ENCODE data around the gene THSD7B.

Gene THSD7B

DNA sequence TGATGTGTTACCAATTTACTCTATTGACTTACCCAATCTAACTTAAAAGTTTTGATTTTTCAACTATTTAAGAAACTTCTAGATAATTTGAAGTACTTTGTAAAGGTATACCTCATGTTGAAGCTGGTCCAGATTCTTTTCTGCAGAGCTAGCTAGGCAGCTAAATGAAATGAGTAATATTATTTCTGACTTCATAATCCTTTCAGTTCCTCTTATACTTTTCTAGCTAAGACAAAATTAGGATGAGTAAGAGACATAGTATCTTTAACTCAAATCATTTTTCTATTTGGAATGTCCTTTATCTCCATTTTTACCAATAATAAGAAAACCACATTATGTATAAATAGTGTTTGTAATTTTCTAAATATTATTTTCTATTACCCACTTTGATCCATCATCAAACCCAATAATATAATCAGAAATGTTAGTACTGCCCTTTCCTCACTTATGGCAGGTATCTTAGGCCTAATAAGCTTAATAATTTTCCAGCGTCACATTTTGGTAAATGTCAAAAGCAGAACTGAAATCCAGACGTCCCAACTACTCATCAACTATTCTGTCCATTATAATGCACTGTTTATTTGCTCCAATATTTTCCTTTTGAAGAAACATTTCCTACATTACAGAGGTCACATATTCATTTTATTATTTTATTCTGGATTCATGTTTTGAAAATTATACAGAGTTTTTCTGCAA, 456.6 kb downstream of the THSD7B start:
- no peak overlapping the region for H3K4me3 ChIP-seq (ENCODE audit: low read depth, low read length)
- TF ChIP-seq, protein P1, sequence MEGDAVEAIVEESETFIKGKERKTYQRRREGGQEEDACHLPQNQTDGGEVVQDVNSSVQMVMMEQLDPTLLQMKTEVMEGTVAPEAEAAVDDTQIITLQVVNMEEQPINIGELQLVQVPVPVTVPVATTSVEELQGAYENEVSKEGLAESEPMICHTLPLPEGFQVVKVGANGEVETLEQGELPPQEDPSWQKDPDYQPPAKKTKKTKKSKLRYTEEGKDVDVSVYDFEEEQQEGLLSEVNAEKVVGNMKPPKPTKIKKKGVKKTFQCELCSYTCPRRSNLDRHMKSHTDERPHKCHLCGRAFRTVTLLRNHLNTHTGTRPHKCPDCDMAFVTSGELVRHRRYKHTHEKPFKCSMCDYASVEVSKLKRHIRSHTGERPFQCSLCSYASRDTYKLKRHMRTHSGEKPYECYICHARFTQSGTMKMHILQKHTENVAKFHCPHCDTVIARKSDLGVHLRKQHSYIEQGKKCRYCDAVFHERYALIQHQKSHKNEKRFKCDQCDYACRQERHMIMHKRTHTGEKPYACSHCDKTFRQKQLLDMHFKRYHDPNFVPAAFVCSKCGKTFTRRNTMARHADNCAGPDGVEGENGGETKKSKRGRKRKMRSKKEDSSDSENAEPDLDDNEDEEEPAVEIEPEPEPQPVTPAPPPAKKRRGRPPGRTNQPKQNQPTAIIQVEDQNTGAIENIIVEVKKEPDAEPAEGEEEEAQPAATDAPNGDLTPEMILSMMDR (IDR thresholded peaks at IDR 0.05; ENCODE audit: borderline replicate concordance, insufficient read depth, low read depth, low read length) = no peak

DNA sequence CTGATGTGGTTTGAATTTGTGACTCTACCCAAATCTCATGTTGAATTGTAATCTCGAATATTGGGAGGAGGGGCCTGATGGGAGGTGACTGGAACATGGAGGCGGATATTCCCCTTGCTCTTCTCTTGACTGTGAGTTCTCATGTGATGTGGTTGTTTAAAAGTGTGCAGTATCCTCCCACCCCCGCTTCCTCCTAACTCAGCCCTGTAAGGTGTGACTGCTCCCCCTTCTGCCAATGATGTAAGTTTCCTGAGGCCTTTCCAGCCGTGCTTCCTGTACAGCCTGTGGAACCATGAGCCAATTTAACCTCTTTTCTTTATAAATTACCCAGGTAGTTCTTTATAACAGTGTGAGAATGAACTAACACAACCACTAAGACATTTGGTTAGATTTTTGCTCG, 458.4 kb downstream of the THSD7B start:
- TF ChIP-seq, protein P1 (IDR thresholded peaks at IDR 0.05; ENCODE audit: borderline replicate concordance, insufficient read depth, low read depth, low read length) = no peak
- H3K4me3 ChIP-seq (ENCODE audit: low read depth, low read length) = no peak overlapping the region

DNA sequence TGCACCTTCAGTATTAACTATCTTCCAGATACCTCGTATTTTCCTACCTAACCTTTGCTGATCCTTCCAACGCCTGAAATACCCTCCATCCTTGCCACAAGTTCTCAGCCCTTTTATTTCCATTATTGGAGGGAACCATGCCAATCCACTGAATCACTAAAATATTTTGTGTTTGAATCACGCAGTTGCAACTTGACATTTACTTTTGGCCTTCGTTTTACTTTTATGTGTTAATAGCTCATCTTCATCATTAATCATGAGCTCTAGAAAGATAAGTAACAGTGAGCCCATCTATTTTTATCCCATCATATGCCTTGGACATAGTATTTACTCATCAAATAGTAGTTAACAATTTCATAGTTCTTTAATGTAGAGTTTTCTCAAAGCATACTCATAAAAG, 463.2 kb downstream of the THSD7B start:
- no peak overlapping the region for H3K4me3 ChIP-seq (ENCODE audit: low read depth, low read length)
- TF ChIP-seq, protein P1 (IDR thresholded peaks at IDR 0.05; ENCODE audit: borderline replicate concordance, insufficient read depth, low read depth, low read length) = no peak

DNA sequence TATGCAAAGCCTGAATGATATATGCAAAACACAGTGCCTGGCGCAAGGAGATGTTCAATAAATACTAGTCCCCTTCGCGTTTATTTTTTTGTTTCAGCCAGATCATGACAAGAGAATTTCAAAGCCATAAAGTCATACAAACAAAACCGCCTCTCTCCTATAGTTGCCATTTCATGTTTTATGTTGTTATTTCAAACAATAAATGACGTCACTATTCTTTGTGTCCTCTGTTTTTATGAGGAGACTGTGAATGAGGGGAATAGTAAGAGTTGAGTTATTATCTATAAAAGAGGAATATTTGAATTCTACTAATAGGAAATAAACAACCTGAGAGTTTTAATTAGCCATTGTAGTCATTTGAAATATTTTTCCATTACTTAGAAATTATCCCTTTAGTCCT, 464.5 kb downstream of the THSD7B start:
- TF ChIP-seq, protein P1 (IDR thresholded peaks at IDR 0.05; ENCODE audit: borderline replicate concordance, insufficient read depth, low read depth, low read length) = no peak
- no peak overlapping the region for H3K4me3 ChIP-seq (ENCODE audit: low read depth, low read length)

DNA sequence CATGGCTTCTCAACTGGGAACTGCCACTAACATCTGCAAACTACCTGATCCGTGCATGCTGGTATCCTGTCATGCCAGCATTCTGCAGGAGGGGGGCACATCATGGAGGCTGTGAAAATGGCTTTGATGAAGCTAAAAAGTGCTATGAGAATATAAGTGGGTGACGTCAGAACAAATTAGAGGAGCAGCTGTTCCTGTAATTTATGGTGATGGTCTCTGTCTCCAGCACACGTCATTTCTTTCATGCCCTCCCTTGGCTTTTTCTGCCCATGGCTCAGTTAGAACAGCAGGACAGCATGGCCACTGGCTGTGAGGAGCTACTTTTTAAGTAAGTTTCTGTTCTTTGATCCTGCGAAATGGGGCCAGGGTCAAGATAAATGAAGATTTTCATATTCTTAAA, 466.3 kb downstream of the THSD7B start:
- no peak overlapping the region for H3K4me3 ChIP-seq (ENCODE audit: low read depth, low read length)
- TF ChIP-seq, protein P1 (IDR thresholded peaks at IDR 0.05; ENCODE audit: borderline replicate concordance, insufficient read depth, low read depth, low read length) = no peak

DNA sequence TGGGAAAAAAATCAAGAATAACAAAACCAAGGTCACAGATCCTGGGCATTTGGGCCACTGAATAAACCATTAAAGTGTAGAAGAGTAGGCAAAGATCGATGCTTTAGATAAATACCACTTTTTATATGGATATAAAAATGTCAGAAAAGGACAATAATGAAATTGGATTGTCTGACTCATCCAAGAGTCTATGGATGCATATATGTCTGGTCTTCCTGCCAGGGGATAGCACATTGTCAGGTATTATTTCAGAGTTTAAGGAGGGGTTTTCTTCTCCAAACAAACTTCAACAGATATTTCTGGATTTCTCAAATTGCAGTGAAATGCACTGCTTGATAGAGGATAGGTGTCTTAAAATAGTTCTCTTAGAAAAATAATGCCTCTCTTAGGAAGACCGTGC, 466.7 kb downstream of the THSD7B start:
- H3K4me3 ChIP-seq (ENCODE audit: low read depth, low read length) = no peak overlapping the region
- TF ChIP-seq, protein P1 (IDR thresholded peaks at IDR 0.05; ENCODE audit: borderline replicate concordance, insufficient read depth, low read depth, low read length) = no peak

DNA sequence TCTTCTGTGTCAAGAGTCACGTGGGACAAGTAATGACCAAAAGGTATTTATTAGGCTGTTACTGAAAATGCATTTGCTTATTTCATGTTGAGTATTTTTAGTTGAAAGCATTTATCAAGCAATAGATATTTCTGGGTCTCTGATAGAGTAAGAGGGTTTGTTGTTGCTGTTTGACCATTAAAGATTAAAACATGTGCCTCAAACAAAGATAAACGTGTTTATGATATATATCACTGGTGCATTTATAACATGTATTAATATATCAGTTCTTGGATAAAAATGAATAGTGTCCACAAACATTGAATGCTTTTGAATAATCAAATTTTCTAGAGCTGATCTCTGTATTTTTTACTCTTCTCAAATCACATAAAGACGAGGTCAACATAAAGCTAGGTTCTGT, 467.7 kb downstream of the THSD7B start:
- H3K4me3 ChIP-seq (ENCODE audit: low read depth, low read length) = no peak overlapping the region
- TF ChIP-seq, protein P1 (IDR thresholded peaks at IDR 0.05; ENCODE audit: borderline replicate concordance, insufficient read depth, low read depth, low read length) = no peak
